GM23338 (cell line): ENCODE data around the gene CHRM1. TPM values are rescaled to one million over a fixed set of nuclear protein-coding genes. Genes with fewer than 3 reads are reported as not detected.
A peak's percentile ranks its signal among the peaks of the same experiment; 100 is the strongest.

Experiments
- ATAC-seq: fragments of 200-7000 bp; cut with Tn5 transposase; 3 replicates; pipeline ENCODE4 v1.9.1; 2020
- DNase-seq: peaks from one replicate; pipeline ENCODE4 v3.0.0-alpha.2; 2015; ENCODE audit warnings: low spot score
- H2AFZ ChIP-seq: fragments of 200-600 bp; sonication (generic); 2 replicates; pipeline ENCODE4 v1.8.0; 2016; ENCODE audit warnings: antibody characterized with exemption, mild to moderate bottlenecking, moderate library complexity
- H3F3A ChIP-seq: fragments of 200-600 bp; sonication (generic); replicated peaks from 2 replicates; pipeline ENCODE4 v1.8.0; 2017; ENCODE audit warnings: antibody characterized with exemption, mixed run types, low read depth
- H3K27ac ChIP-seq: fragments of 200-600 bp; sonication (generic); 2 replicates; pipeline ENCODE4 v1.6.1; 2016; ENCODE audit warnings: low read depth
- H3K27me3 ChIP-seq: fragments of 200-600 bp; sonication (generic); 2 replicates; pipeline ENCODE4 v1.8.0; 2016; ENCODE audit warnings: mild to moderate bottlenecking, mixed run types, moderate library complexity; ENCODE audit not compliant: insufficient read depth
- H3K36me3 ChIP-seq: fragments of 200-600 bp; sonication (generic); 2 replicates; pipeline ENCODE4 v1.8.0; 2016; ENCODE audit warnings: mild to moderate bottlenecking; ENCODE audit not compliant: insufficient read depth
- H3K4me1 ChIP-seq: fragments of 200-600 bp; sonication (generic); 2 replicates; pipeline ENCODE4 v1.8.0; 2016; ENCODE audit warnings: mild to moderate bottlenecking, moderate library complexity; ENCODE audit not compliant: insufficient read depth
- H3K4me2 ChIP-seq: fragments of 200-600 bp; sonication (generic); 2 replicates; pipeline ENCODE4 v1.7.1; 2017; ENCODE audit warnings: mixed run types
- H3K4me3 ChIP-seq: fragments of 200-600 bp; sonication (generic); 2 replicates; pipeline ENCODE4 v1.6.1; 2016; ENCODE audit warnings: mixed run types
- H3K79me2 ChIP-seq: fragments of 200-600 bp; sonication (generic); replicated peaks from 2 replicates; pipeline ENCODE4 v1.8.0; 2017; ENCODE audit warnings: mild to moderate bottlenecking; ENCODE audit not compliant: insufficient read depth
- H3K9me2 ChIP-seq: fragments of 200-600 bp; sonication (generic); 2 replicates; pipeline ENCODE4 v1.8.0; 2017; ENCODE audit not compliant: insufficient read depth
- H4K20me1 ChIP-seq: fragments of 200-600 bp; sonication (generic); replicated peaks from 2 replicates; pipeline ENCODE4 v1.8.0; 2017; ENCODE audit warnings: mild to moderate bottlenecking; ENCODE audit not compliant: insufficient read depth
- H3K27ac Mint-ChIP-seq: 2 replicates; pipeline ENCODE4 v1.8.0; 2020; ENCODE audit warnings: inconsistent platforms, mild to moderate bottlenecking, moderate library complexity, mixed read lengths
- H3K27me3 Mint-ChIP-seq: 3 replicates; pipeline ENCODE4 v1.8.0; 2022; ENCODE audit warnings: low read depth, mild to moderate bottlenecking, moderate library complexity, mixed read lengths, inconsistent platforms; ENCODE audit not compliant: insufficient read depth, poor library complexity
- H3K36me3 Mint-ChIP-seq: 3 replicates; pipeline ENCODE4 v1.8.0; 2021; ENCODE audit warnings: low read depth, mild to moderate bottlenecking, inconsistent platforms, moderate library complexity, mixed read lengths
- H3K4me1 Mint-ChIP-seq: 3 replicates; pipeline ENCODE4 v1.8.0; 2020; ENCODE audit warnings: mild to moderate bottlenecking, inconsistent platforms, mixed read lengths
- H3K4me3 Mint-ChIP-seq: 3 replicates; pipeline ENCODE4 v1.8.0; 2021; ENCODE audit warnings: moderate library complexity, mild to moderate bottlenecking, inconsistent platforms, mixed read lengths
- H3K9me3 Mint-ChIP-seq: 3 replicates; pipeline ENCODE4 v1.8.0; 2020; ENCODE audit warnings: moderate library complexity, mild to moderate bottlenecking, inconsistent platforms, mixed read lengths
- EZH2 ChIP-seq: fragments of 200-600 bp; sonication (generic); IDR thresholded peaks from one replicate; pipeline ENCODE4 v1.8.0; 2017; ENCODE audit warnings: antibody characterized with exemption, mild to moderate bottlenecking, low read depth; ENCODE audit not compliant: unreplicated experiment
- EZH2phosphoT487 ChIP-seq: fragments of 200-600 bp; sonication (generic); IDR thresholded peaks from one replicate; pipeline ENCODE4 v1.8.1; 2018; ENCODE audit warnings: antibody characterized with exemption; ENCODE audit not compliant: unreplicated experiment
- POLR2AphosphoS5 ChIP-seq: IDR thresholded peaks from 2 replicates; pipeline ENCODE4 v1.6.1; 2016; ENCODE audit warnings: antibody characterized with exemption, low read depth
- polyA plus RNA-seq: library from polyadenylated mRNA; unstranded; fragments of >200 nt; fragmentation: Nextera tagmentation; extraction: Ambion mirVana; gene quantifications from 2 replicates; pipeline ENCODE4 v1.2.1, GENCODE V29; 2016
- total RNA-seq: library from RNA; depleted of rRNA; stranded (reverse); fragments of >200 nt; shearing (Covaris generic); gene quantifications from 2 replicates; pipeline ENCODE4 v1.2.3, GENCODE V29; 2014
- TF ChIP-seq, protein P1 (sequence below), 2 experiments: fragments of 200-600 bp in 1 of 2; sonication (generic) in 1 of 2; conservative IDR thresholded peaks; 2 replicates each; pipeline versions ENCODE4 v1.5.1 to v1.6.1; 2016 to 2017; ENCODE audit warnings: antibody characterized with exemption in 2 of 2, low read depth in 2 of 2, mild to moderate bottlenecking in 2 of 2, moderate library complexity in 1 of 2
- TF ChIP-seq, protein P2 (sequence below): IDR thresholded peaks from one replicate; pipeline ENCODE4 v1.6.1; 2018; ENCODE audit warnings: antibody characterized with exemption; ENCODE audit not compliant: unreplicated experiment

CHRM1 gene
- total and polyA plus RNA-seq, 2 experiments from 2014 or later: 0.14 to 0.44 TPM

DNA sequence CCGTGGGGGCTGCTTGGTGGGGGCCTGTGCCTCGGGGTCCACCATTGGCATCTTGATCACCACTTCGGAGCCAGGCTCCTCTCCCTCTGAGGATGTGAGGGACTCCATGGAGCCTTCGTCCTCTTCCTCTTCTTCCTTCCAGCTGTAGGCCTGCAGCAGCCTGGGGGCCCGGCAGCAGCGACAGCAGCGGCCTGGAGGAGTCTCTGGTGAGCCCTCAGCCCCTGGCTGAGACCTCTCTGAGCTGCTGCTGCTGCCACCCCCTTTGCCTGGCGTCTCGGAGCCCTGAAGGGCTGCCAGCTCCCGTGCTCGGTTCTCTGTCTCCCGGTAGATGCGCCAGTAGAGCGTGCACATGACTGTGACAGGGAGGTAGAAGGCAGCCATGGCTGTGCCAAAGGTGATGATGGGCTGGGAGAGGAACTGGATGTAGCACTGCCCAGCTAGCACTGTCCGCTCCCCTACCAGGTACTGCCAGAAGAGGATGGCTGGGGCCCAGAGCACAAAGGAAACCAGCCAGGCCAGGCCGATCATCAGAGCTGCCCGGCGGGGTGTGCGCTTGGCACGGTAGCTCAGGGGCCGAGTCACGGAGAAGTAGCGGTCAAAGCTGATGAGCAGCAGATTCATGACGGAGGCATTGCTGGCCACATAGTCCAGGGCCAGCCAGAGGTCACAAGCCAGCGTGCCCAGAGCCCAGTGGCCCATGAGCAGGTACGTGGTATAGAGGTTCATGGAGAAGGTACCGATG is 10.9 kb downstream of the CHRM1 start:
- peaks cover 10% of the 10 kb centered on the region for H3K27me3 Mint-ChIP-seq
- Histone ChIP-seq H3F3A (peaks cover 15% of the 10 kb centered on the region; the same call in 1 of the 2 replicates), H3K27me3 (no peaks in the 10 kb centered on the region), H2AFZ (peak overlapping the region; percentile 78; the same call in 1 of the 2 replicates), H4K20me1 (no peaks in the 10 kb centered on the region), H3K27ac (peak overlapping the region; percentile 93; the same call in 1 of the 2 replicates), H3K36me3 (no peaks in the 10 kb centered on the region), H3K4me1 (peaks cover 13% of the 10 kb centered on the region), H3K79me2 (no peaks in the 10 kb centered on the region), H3K9me2 (no peaks in the 10 kb centered on the region), H3K4me3 (peak overlapping the region; percentile 50; the same call in 1 of the 2 replicates), H3K4me2 (peak overlapping the region; percentile 78)
- H3K9me3 Mint-ChIP-seq: peaks cover 8% of the 10 kb centered on the region
- H3K27ac Mint-ChIP-seq: peak overlapping the region; percentile 83; the same call in 1 of the 2 replicates
- no peak for ATAC-seq
- H3K4me3 Mint-ChIP-seq: peak overlapping the region; percentile 38; the same call in 1 of the 3 replicates
- TF ChIP-seq POLR2AphosphoS5: no peak
- TF ChIP-seq, protein P1, sequence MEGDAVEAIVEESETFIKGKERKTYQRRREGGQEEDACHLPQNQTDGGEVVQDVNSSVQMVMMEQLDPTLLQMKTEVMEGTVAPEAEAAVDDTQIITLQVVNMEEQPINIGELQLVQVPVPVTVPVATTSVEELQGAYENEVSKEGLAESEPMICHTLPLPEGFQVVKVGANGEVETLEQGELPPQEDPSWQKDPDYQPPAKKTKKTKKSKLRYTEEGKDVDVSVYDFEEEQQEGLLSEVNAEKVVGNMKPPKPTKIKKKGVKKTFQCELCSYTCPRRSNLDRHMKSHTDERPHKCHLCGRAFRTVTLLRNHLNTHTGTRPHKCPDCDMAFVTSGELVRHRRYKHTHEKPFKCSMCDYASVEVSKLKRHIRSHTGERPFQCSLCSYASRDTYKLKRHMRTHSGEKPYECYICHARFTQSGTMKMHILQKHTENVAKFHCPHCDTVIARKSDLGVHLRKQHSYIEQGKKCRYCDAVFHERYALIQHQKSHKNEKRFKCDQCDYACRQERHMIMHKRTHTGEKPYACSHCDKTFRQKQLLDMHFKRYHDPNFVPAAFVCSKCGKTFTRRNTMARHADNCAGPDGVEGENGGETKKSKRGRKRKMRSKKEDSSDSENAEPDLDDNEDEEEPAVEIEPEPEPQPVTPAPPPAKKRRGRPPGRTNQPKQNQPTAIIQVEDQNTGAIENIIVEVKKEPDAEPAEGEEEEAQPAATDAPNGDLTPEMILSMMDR (conservative IDR thresholded peaks at IDR 0.05; ENCODE audit: low read depth in 2 of 2): 0 out of 4 replicates have a peak, but pooled peaks of 1 of the 2 experiments have one; percentile 1
- TF ChIP-seq, protein P2, sequence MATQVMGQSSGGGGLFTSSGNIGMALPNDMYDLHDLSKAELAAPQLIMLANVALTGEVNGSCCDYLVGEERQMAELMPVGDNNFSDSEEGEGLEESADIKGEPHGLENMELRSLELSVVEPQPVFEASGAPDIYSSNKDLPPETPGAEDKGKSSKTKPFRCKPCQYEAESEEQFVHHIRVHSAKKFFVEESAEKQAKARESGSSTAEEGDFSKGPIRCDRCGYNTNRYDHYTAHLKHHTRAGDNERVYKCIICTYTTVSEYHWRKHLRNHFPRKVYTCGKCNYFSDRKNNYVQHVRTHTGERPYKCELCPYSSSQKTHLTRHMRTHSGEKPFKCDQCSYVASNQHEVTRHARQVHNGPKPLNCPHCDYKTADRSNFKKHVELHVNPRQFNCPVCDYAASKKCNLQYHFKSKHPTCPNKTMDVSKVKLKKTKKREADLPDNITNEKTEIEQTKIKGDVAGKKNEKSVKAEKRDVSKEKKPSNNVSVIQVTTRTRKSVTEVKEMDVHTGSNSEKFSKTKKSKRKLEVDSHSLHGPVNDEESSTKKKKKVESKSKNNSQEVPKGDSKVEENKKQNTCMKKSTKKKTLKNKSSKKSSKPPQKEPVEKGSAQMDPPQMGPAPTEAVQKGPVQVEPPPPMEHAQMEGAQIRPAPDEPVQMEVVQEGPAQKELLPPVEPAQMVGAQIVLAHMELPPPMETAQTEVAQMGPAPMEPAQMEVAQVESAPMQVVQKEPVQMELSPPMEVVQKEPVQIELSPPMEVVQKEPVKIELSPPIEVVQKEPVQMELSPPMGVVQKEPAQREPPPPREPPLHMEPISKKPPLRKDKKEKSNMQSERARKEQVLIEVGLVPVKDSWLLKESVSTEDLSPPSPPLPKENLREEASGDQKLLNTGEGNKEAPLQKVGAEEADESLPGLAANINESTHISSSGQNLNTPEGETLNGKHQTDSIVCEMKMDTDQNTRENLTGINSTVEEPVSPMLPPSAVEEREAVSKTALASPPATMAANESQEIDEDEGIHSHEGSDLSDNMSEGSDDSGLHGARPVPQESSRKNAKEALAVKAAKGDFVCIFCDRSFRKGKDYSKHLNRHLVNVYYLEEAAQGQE: no peak
- no peak for DNase-seq
- H3K36me3 Mint-ChIP-seq: peaks cover 5% of the 10 kb centered on the region; the same call in 2 of the 3 replicates
- peaks cover 25% of the 10 kb centered on the region for H3K4me1 Mint-ChIP-seq

DNA sequence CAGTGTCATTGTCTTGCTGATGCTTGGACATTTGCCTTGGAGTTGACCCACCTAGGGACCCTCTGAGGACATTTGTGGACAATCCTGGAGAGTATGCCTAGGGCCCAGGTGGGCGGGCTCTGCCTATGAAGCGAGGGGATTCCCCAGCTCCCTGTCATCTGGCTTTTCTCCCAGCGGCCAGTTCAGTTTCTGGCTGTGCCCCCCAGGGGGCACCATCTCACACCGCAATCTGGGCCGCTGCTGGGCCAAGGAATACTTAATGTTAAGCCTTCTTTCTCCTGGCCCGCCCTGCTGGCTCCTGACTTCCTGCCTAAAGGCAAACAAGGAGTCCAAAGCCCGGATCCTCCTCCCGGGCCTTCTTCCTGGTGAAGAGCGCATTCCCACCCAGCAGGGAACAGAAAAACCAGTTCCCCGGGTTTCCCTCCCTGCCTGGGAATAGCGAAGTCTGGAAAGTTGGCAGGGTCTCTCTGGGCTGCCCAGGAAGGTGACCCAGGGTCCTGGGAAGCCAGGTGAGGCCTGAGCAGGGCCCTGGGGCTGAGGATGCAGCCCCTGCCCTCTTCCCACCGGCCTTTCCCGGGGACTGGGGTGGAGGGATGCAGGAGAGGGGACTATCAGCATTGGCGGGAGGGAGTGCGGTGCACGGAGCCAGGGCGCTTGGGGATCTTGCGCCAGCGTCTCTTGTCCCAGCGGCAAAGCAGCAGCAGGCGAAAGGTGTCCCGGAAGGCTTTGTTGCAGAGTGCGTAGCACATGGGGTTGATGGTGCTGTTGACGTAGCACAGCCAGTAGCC is 11.9 kb downstream of the CHRM1 start:
- Histone ChIP-seq H3F3A (peaks cover 15% of the 10 kb centered on the region; the same call in 1 of the 2 replicates), H2AFZ (peak overlapping the region; percentile 78), H3K27ac (peak overlapping the region; percentile 93), H4K20me1 (no peaks in the 10 kb centered on the region), H3K4me2 (peak overlapping the region; percentile 78), H3K27me3 (no peaks in the 10 kb centered on the region), H3K79me2 (no peaks in the 10 kb centered on the region), H3K4me1 (peaks cover 13% of the 10 kb centered on the region), H3K4me3 (peak overlapping the region; percentile 50), H3K9me2 (no peaks in the 10 kb centered on the region), H3K36me3 (no peaks in the 10 kb centered on the region)
- Mint-ChIP-seq H3K27ac (peak overlapping the region; percentile 83; the same call in 1 of the 2 replicates), H3K4me1 (peaks cover 25% of the 10 kb centered on the region), H3K36me3 (peaks cover 5% of the 10 kb centered on the region; the same call in 2 of the 3 replicates), H3K9me3 (peaks cover 8% of the 10 kb centered on the region), H3K27me3 (peaks cover 11% of the 10 kb centered on the region), H3K4me3 (peak overlapping the region; percentile 54)
- DNase-seq (peak; percentile 99), ATAC-seq (peak; percentile 89)
- TF ChIP-seq EZH2phosphoT487 (no peak), EZH2 (no peak)
- TF ChIP-seq, protein P1 (conservative IDR thresholded peaks at IDR 0.05; ENCODE audit: low read depth in 2 of 2): peak; percentile 71 to 85
